ENCODE results near the gene IFI27L1.
A peak's percentile ranks its signal among the peaks of the same experiment; 100 is the strongest.
"Not testable (repeated sequence)": the region's sequence is repeated elsewhere in the genome, so short reads cannot be mapped to it uniquely, and the experiment has no call there.

The IFI27L1 gene

DNA sequence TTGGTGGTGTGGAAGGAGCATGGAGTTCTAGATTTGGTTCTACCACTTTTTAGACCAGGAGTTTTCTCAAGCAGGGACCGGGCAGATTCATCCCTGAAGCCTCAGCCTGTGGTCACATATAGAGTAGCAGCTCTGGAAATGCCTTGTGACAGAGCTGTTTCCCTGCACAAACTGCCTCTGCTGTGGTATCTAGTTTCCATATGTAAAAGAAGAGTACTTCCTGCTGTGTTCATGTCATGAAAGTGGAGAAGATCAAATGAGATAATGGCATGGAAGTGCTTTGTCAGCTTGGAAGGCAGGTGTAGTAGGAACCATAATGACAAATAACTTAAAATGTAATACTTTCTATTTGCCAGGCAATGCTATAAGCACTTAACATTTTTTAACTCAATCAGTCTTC lies 28.9 kb upstream of the IFI27L1 start:
- no peaks in the 10 kb centered on the region for H3K27me3 Mint-ChIP-seq
- ATAC-seq (replicated peaks): no peak
- peaks cover 19 to 21% of the 10 kb centered on the region in 2 donors for H3K4me1 Mint-ChIP-seq (ENCODE audit: low read depth in 2 of 2)
- DNase-seq: no peak
- H3K36me3 Mint-ChIP-seq (ENCODE audit: insufficient read depth): peaks cover 100% of the 10 kb centered on the region
- peak overlapping the region in 1 of 2 donors; percentile 73 for H3K27ac Mint-ChIP-seq
- no peak overlapping the region for H3K4me3 Mint-ChIP-seq
- H3K9me3 Mint-ChIP-seq: no peaks in the 10 kb centered on the region

DNA sequence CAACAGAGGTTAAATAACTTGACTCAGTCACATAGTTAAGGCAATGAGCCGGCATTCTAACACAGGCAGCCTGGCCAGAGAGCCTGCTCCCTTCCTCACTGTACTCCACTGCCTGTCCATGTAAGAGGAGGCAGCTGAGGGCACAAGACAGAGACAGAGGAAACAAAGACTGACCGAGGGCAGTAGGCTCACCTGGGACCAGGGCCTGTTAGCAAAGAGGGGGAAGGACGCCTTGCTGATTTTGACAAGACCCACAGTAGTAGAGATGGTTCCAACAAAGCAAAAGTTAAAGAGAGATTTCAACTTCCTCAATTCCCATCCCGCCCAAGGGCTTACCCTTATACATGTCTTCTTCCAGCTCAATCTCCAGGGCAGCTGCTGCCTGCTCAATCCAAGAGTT lies 28.4 kb upstream of the IFI27L1 start:
- Mint-ChIP-seq H3K27me3 (no peaks in the 10 kb centered on the region), H3K36me3 (ENCODE audit: insufficient read depth) (peaks cover 100% of the 10 kb centered on the region), H3K4me1 (ENCODE audit: low read depth in 2 of 2) (peaks cover 24 to 26% of the 10 kb centered on the region in 2 donors), H3K4me3 (no peak overlapping the region), H3K27ac (peak overlapping the region; percentile 41 to 73), H3K9me3 (no peaks in the 10 kb centered on the region)
- ATAC-seq (replicated peaks) (no peak), DNase-seq (no peak)

DNA sequence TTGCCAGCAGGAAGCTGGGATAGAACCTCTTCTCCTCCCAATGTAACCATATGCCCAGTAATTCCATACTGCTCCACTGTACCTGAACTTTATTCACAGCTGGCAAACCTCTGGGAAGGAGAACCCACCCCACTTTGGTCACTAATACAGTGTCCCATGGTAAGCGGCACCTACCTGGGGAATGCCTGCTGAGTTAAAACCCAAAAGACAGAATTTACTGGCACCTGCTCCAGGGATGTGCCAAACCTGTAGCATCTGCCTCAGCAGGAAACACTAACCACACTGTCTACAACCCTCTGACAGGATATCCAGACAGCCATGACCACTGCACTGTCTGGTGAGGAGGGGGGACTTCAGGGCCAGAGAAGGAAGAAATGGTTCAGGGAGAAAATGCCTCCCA lies 26.7 kb upstream of the IFI27L1 start:
- Mint-ChIP-seq H3K9me3 (no peaks in the 10 kb centered on the region), H3K27me3 (no peaks in the 10 kb centered on the region), H3K27ac (peak overlapping the region; percentile 26 to 91), H3K4me3 (no peak overlapping the region), H3K4me1 (ENCODE audit: low read depth in 2 of 2) (peaks cover 34 to 43% of the 10 kb centered on the region in 2 donors), H3K36me3 (ENCODE audit: insufficient read depth) (peaks cover 100% of the 10 kb centered on the region)
- DNase-seq (no peak), ATAC-seq (replicated peaks) (no peak)

DNA sequence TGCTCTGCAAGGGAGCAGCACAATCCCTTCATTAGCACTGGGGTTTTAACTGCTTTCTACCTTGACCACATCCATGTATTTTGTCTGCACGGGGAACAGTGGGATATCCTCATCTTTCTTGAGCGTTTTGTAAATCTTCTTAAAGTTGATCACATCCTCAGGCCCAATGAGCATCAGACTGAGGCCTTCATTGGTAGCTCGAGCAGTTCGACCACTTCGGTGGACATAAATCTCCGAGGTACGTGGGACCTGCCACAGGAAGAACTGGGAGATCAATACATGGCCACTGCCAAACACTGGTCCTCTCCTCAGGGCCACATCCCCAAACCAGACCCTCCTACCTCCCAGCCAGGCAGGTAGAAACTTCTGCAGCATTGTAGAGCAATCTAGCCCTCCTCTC lies 26.2 kb upstream of the IFI27L1 start:
- DNase-seq: no peak
- H3K36me3 Mint-ChIP-seq (ENCODE audit: insufficient read depth): peaks cover 100% of the 10 kb centered on the region
- ATAC-seq (replicated peaks): no peak
- H3K27ac Mint-ChIP-seq: peak overlapping the region; percentile 26 to 91
- H3K27me3 Mint-ChIP-seq: no peaks in the 10 kb centered on the region
- no peaks in the 10 kb centered on the region for H3K9me3 Mint-ChIP-seq
- H3K4me1 Mint-ChIP-seq (ENCODE audit: low read depth in 2 of 2): peaks cover 37 to 43% of the 10 kb centered on the region in 2 donors
- no peak overlapping the region for H3K4me3 Mint-ChIP-seq

DNA sequence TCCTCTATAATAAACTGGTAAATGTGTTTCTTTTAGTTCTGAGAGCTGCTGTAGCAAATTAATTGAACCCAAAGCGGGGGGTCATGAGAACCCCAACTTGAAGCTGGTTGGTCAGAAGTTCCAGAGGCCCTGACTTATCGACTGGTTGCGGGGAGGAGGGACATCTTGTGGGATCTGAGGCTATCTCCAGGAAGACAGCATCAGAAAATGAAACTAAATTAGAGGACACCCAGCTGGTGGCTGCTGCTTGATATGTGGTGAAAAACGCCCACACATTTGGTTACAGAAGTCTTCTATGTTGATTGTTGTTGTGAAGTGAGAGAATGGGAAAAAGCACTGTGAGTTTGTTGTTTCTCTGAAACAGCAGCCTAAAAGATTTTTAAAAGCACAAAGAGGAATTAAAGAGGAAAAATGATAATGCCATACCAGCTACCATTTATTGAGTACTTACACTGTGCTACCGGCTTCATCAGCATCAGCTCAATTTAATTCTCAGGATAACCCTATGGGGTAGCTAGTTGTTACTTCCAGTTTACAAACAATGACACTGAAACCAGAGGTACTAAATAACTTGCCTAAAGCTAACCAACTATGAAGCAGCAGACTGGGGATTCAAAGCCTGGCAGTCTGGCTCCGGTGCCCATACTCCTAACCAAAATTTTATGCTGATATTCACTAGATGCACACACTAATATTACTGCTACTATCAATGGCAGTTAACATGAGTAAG lies 24.4 kb upstream of the IFI27L1 start:
- peaks cover 44 to 57% of the 10 kb centered on the region in 2 donors for H3K4me1 Mint-ChIP-seq (ENCODE audit: low read depth in 2 of 2)
- H3K27ac Mint-ChIP-seq: peak overlapping the region; percentile 19 to 26

DNA sequence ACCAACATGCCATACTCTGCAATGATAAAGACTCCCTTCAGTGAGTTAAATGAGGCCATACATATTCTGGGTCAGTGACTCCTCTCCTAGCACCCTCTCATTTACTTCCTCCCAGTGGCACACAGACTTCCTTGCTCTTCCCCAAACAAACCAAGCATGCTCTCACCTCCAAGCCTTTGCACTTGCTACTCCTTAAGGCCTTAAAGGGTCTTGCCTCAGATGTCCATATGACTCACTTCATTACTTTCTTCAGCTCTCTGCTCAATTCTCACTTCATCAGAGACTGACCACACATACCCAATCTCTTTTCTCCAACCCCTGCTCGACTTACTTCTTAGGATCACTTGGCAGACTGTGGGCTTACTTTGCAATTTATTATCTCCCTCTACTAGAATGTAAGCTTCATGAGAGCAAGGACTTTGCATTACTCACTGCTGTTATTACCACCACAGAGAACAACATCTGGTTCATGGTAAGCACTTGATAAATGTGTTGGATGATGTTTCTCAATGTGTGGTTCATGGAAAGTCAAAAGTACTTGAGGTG lies 22.9 kb upstream of the IFI27L1 start:
- peaks cover 53 to 70% of the 10 kb centered on the region in 2 donors for H3K4me1 Mint-ChIP-seq (ENCODE audit: low read depth in 2 of 2)
- peaks cover 100% of the 10 kb centered on the region for H3K36me3 Mint-ChIP-seq (ENCODE audit: insufficient read depth)
- ATAC-seq (replicated peaks): no peak

More for the DNA sequence above, 24.4 kb upstream of the IFI27L1 start:
- DNase-seq: no peak
- peak; percentile 72 for ATAC-seq (replicated peaks)
- peak overlapping the region; percentile 34 to 57 for H3K4me3 Mint-ChIP-seq
- no peaks in the 10 kb centered on the region for H3K27me3 Mint-ChIP-seq
- H3K36me3 Mint-ChIP-seq (ENCODE audit: insufficient read depth): peaks cover 100% of the 10 kb centered on the region
- H3K9me3 Mint-ChIP-seq: no peaks in the 10 kb centered on the region

DNA sequence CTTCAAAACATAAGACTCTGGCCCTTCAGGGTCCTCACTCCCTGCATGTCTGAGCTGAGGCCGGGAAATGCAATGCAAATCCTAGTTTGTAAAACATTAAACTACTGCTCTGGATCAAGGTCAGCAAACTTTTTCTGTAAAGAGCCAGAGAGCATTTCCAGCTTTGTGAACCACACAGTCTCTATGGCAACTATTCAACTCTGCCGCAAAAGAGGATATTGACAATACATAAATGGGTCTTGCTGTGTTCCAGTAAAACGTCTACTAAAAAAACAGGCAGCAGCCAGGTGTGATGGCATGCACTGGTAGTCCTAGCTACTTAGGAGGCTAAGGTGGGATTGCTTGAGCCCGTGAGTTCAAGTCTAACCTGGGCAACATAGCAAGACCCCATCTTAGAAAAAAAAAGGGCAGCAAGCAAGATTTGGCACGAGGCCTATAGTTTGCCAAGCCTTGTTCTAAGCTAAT lies 22.4 kb upstream of the IFI27L1 start:
- no peaks in the 10 kb centered on the region for H3K27me3 Mint-ChIP-seq
- DNase-seq: no peak
- ATAC-seq (replicated peaks): no peak
- H3K4me3 Mint-ChIP-seq: no peak overlapping the region
- H3K4me1 Mint-ChIP-seq (ENCODE audit: low read depth in 2 of 2): peaks cover 58 to 75% of the 10 kb centered on the region in 2 donors
- H3K36me3 Mint-ChIP-seq (ENCODE audit: insufficient read depth): peaks cover 98% of the 10 kb centered on the region
- H3K9me3 Mint-ChIP-seq: no peaks in the 10 kb centered on the region
- H3K27ac Mint-ChIP-seq: peak overlapping the region; percentile 19 to 46

More for the DNA sequence above, 22.9 kb upstream of the IFI27L1 start:
- H3K27ac Mint-ChIP-seq: peak overlapping the region; percentile 19 to 26
- H3K27me3 Mint-ChIP-seq: no peaks in the 10 kb centered on the region
- DNase-seq: no peak
- no peaks in the 10 kb centered on the region for H3K9me3 Mint-ChIP-seq
- H3K4me3 Mint-ChIP-seq: peak overlapping the region in 1 of 2 donors; percentile 34

DNA sequence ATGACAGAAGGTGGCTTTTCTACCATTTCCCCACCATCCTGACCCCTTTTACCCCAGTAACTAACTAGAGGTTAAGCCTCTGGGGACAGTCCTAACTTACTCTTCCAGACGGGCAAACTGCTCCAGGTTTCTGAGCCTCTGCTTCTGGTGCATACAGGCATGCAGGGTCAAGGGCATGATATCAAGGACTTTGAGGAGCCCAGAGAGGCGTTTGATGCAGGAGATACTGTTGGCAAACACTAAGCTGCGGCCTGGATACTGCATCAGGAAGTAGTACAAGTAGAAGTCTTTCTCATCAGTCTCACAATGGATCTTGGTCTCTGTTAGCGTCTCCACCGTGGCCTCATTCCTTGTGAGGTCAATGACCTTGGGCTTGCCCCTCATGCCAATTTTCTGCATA lies 21.1 kb upstream of the IFI27L1 start:
- no peak overlapping the region for H3K4me3 Mint-ChIP-seq
- DNase-seq: no peak
- peak overlapping the region in 1 of 2 donors; percentile 70 for H3K27ac Mint-ChIP-seq
- peaks cover 95% of the 10 kb centered on the region for H3K36me3 Mint-ChIP-seq (ENCODE audit: insufficient read depth)
- H3K9me3 Mint-ChIP-seq: no peaks in the 10 kb centered on the region
- H3K27me3 Mint-ChIP-seq: no peaks in the 10 kb centered on the region
- ATAC-seq (replicated peaks): no peak
- H3K4me1 Mint-ChIP-seq (ENCODE audit: low read depth in 2 of 2): peaks cover 62 to 82% of the 10 kb centered on the region in 2 donors

DNA sequence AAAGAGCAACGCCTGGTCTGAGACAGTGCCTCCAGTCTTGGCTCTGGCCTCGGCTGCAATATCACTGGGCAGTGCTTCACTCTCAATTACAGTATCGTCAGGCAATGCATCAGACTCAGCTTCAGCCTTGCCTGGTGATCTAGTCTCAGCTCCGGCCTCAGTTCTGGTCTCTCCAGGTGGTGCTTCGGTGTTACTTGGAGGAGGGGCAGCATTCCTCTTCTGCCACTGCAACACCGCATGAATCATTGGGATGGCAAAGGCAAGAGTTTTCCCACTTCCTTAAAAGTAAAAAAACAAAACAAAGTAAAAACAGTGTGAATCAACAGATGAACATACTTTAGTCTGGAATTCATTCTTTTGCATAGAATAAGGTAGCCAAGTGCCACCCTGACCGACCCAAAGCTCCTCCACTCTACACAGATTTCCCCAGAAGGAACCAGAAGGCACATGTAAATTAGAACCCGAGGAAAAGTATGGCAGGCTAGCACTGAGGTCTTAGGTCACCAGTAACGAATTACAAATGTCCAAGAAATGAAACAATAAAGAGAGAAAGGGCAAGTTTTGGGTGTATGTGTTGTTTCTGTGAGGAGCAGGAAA lies 18.7 kb upstream of the IFI27L1 start:
- peak overlapping the region in 1 of 2 donors; percentile 62 for H3K27ac Mint-ChIP-seq
- peaks cover 78% of the 10 kb centered on the region for H3K36me3 Mint-ChIP-seq (ENCODE audit: insufficient read depth)
- no peaks in the 10 kb centered on the region for H3K27me3 Mint-ChIP-seq
- ATAC-seq (replicated peaks): no peak
- H3K4me3 Mint-ChIP-seq: no peak overlapping the region
- H3K9me3 Mint-ChIP-seq: no peaks in the 10 kb centered on the region
- H3K4me1 Mint-ChIP-seq (ENCODE audit: low read depth in 2 of 2): peaks cover 69 to 85% of the 10 kb centered on the region in 2 donors
- DNase-seq: no peak

DNA sequence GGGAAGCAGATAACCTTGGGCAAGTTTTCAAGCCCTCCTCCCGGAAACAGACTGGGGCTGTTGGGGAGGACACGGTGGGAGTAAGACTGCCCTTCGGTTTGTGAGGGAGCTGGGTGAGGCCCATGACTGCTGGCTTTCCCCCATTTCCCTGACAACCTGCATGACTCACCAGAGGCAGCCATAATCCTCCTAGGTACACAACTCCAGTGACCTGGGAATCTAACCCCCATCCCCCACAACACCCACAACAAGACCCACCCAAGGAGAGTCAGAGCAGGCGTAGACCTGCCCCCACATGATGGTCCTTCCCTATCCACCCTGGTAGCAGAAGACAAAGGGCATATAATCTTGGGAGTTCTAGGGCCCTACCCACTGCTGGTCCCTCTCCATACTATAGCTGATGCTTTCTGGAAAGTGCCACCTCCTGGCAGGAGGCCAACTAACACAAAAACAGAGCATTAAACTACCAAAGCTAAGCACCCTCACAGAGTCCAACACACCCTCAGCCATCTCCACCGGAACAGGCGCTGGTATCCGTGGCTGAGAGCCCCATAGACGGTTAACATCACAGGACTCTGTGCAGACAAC lies 14.9 kb upstream of the IFI27L1 start:
- H3K4me3 Mint-ChIP-seq: peak overlapping the region; percentile 29 to 68
- H3K27ac Mint-ChIP-seq: peak overlapping the region in 1 of 2 donors; percentile 65
- ATAC-seq (replicated peaks) (no peak), DNase-seq (no peak)
- H3K4me1 Mint-ChIP-seq (ENCODE audit: low read depth in 2 of 2): peaks cover 80 to 93% of the 10 kb centered on the region in 2 donors
- peaks cover 43% of the 10 kb centered on the region for H3K36me3 Mint-ChIP-seq (ENCODE audit: insufficient read depth)
- H3K9me3 Mint-ChIP-seq: peaks cover 5 to 9% of the 10 kb centered on the region in 2 donors
- H3K27me3 Mint-ChIP-seq: no peaks in the 10 kb centered on the region

DNA sequence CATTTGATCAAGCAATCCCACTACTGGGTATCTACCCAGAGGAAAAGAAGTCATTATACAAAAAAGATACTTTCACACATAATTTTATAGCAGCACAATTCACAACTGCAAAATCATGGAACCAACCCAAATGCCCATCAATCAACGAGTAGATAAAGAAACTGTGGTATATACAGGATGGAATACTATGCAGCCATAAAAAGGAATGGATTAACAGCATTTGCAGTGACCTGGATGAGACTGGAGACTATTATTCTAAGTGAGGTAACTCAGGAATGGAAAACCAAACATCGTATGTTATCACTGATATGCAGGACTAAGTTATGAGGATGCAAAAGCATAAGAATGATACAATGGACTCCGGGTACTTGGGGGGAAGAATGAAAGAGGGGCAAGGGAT lies 9.0 kb upstream of the IFI27L1 start:
- not testable (repeated sequence) for H3K27ac Mint-ChIP-seq; H3K27me3 Mint-ChIP-seq; DNase-seq; ATAC-seq (replicated peaks)
- H3K4me1 Mint-ChIP-seq (ENCODE audit: low read depth in 2 of 2): peaks cover 52 to 78% of the 10 kb centered on the region in 2 donors
- H3K9me3 Mint-ChIP-seq: peaks cover 9 to 10% of the 10 kb centered on the region in 2 donors
- H3K4me3 Mint-ChIP-seq: peak overlapping the region in 1 of 2 donors; percentile 68
- peaks cover 35% of the 10 kb centered on the region for H3K36me3 Mint-ChIP-seq (ENCODE audit: insufficient read depth)

DNA sequence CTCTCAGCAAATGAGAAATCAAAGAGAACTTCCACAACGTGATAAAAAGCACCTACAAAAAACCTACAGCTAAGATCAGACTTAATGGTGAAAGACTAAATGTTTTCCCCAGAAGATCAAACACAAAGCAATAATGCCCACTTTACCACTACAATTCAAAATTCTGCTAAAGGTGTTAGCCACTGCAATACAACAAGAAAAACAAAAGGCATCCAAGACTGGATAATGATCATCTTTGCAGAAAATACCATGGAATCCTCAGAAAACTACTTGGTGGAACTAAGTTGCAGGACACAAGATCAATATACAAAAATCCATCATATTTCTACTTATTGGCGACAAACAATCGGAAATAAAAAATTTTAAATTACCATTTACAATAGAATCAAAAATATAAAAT lies 6.6 kb upstream of the IFI27L1 start:
- Mint-ChIP-seq H3K9me3 (peaks cover 0 to 5% of the 10 kb centered on the region in 2 donors), H3K4me1 (ENCODE audit: low read depth in 2 of 2) (peaks cover 51 to 74% of the 10 kb centered on the region in 2 donors), H3K27me3 (no peaks in the 10 kb centered on the region), H3K27ac (no peak overlapping the region), H3K4me3 (peak overlapping the region; percentile 21 to 99), H3K36me3 (ENCODE audit: insufficient read depth) (peaks cover 54% of the 10 kb centered on the region)
- ATAC-seq (replicated peaks) (no peak), DNase-seq (no peak)

DNA sequence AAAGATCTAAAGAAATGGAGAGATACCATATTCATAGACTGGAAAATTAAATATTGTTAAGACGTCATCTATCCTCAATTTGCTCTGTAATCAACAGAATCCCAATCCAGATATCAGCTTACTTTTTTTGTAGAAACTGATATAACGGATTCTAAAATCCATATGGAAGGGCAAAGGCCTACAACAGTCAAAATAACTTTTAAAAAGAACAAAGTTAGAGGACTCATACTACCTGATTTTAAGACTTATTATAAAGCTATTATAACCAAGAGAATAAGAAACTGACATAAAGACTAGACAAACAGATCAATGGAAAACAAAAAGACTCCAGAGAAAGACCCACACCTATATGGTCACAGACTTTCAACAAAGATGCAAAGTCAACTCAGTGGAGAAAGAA lies 6.1 kb upstream of the IFI27L1 start:
- DNase-seq (no peak), ATAC-seq (replicated peaks) (no peak)
- Mint-ChIP-seq H3K27ac (peak overlapping the region in 1 of 2 donors; percentile 49), H3K4me1 (ENCODE audit: low read depth in 2 of 2) (peaks cover 50 to 73% of the 10 kb centered on the region in 2 donors), H3K9me3 (peaks cover 0 to 5% of the 10 kb centered on the region in 2 donors), H3K36me3 (ENCODE audit: insufficient read depth) (peaks cover 58% of the 10 kb centered on the region), H3K27me3 (no peaks in the 10 kb centered on the region), H3K4me3 (peak overlapping the region; percentile 70 to 99)

Measured in effector memory CD8-positive, alpha-beta T cell (primary cell).